ENCODE measurements around the gene MISP3.

- TF ChIP-seq CTCF (IDR thresholded peaks at IDR 0.05; ENCODE audit: low read depth, low read length) (no peak), EZH2phosphoT487 (IDR thresholded peaks at IDR 0.05; ENCODE audit: low read depth) (no peak)
Measured at GRCh38 chr19:14058182-14059092, 14.1 kb upstream of the MISP3 start.

Data from OCI-LY3 (cell line).